GM03348 (cell line): Measurements from ENCODE around the gene CD82.
A peak's percentile ranks its signal among the peaks of the same experiment; 100 is the strongest.

Experiments used
- DNase-seq: peaks from one replicate; pipeline ENCODE4 v3.0.0; 2012; ENCODE audit warnings: low spot score

Gene CD82

GRCh38 chr11:44577231-44577830 lies 11.9 kb downstream of the CD82 start:
- DNase-seq = no peak

GRCh38 chr11:44578279-44578678 lies 12.8 kb downstream of the CD82 start:
- no peak for DNase-seq

GRCh38 chr11:44579302-44579761 lies 13.9 kb downstream of the CD82 start:
- no peak for DNase-seq

GRCh38 chr11:44580701-44581100 lies 15.2 kb downstream of the CD82 start:
- no peak for DNase-seq

GRCh38 chr11:44581246-44581645 lies 15.8 kb downstream of the CD82 start:
- no peak for DNase-seq

- DNase-seq = no peak
Observed at GRCh38 chr11:44582641-44583352, 17.3 kb downstream of the CD82 start.

GRCh38 chr11:44583353-44583669 lies 17.8 kb downstream of the CD82 start:
- no peak for DNase-seq

- no peak for DNase-seq
Observed at GRCh38 chr11:44585421-44585820, 20.0 kb downstream of the CD82 start.

GRCh38 chr11:44589301-44589700 lies 23.8 kb downstream of the CD82 start:
- DNase-seq = peak; percentile 49

- DNase-seq = no peak
Observed at GRCh38 chr11:44590769-44591168, 25.3 kb downstream of the CD82 start.

GRCh38 chr11:44591557-44591956 lies 26.1 kb downstream of the CD82 start:
- DNase-seq = no peak

GRCh38 chr11:44592125-44592940 lies 26.9 kb downstream of the CD82 start:
- DNase-seq = peak; percentile 68

- no peak for DNase-seq
Observed at GRCh38 chr11:44593251-44593650, 27.8 kb downstream of the CD82 start.

- DNase-seq = no peak
Observed at GRCh38 chr11:44595006-44595405, 29.5 kb downstream of the CD82 start.

GRCh38 chr11:44595964-44596381 lies 30.5 kb downstream of the CD82 start:
- DNase-seq = peak; percentile 30

- DNase-seq = no peak
Observed at GRCh38 chr11:44596525-44597276, 31.2 kb downstream of the CD82 start.

- DNase-seq = no peak
Observed at GRCh38 chr11:44597358-44598012, 32.0 kb downstream of the CD82 start.

- DNase-seq = no peak
Observed at GRCh38 chr11:44598831-44599230, 33.4 kb downstream of the CD82 start.

GRCh38 chr11:44600261-44600660 lies 34.8 kb downstream of the CD82 start:
- no peak for DNase-seq

- no peak for DNase-seq
Observed at GRCh38 chr11:44600839-44601383, 35.4 kb downstream of the CD82 start.
